ENCODE data around the gene PCDHGB2. TPM values are rescaled to one million over a fixed set of nuclear protein-coding genes. Genes with fewer than 3 reads are reported as not detected.
"Not testable (repeated sequence)": the region's sequence is repeated elsewhere in the genome, so short reads cannot be mapped to it uniquely, and the experiment has no call there.

The PCDHGB2 gene
- total RNA-seq, 1 donor from 2014 or later, result 8.9 TPM

DNA sequence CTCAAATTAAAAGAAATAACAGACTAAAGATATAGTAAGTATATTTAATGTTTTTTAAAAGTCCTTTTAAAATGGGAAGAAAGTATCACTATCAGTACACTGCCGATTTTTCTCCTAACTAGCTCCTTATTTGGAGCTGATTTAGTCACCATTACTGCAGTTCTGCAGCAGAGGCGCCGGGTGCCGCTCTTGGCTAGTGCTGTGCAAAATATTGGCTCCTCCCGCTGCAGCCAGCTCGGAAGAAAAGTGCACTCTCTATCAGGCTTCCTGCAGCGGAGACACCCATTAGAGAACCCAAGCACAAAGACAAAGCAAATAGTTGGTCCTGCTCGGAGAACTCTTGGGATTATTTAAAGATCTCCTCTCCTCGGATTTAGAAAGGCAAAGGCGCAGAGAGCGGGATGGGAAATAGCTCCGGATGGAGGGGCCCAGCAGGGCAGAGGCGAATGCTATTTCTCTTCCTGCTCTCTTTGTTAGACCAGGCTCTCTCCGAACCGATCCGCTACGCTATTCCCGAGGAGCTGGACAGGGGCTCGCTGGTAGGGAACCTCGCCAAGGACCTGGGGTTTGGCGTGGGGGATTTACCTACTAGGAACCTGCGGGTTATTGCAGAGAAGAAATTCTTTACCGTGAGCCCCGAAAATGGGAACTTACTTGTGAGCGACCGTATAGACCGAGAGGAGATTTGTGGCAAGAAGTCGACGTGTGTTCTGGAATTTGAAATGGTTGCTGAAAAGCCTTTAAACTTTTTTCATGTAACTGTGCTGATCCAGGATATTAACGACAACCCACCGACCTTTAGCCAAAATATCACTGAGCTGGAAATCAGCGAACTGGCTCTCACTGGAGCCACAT is 10.4 kb downstream of the PCDHGB2 start, which contains the start of gene PCDHGB3:
PCDHGB3 (plus strand) TSS at position 249 of the 855 bp plus-strand sequence; CDS start at position 402, 153 bp downstream.
- Mint-ChIP-seq H3K4me1 (ENCODE audit: low read depth, unreplicated experiment) (no peaks in the 10 kb centered on the region), H3K27me3 (ENCODE audit: unreplicated experiment) (no peaks in the 10 kb centered on the region), H3K9me3 (ENCODE audit: unreplicated experiment) (peaks cover 22% of the 10 kb centered on the region), H3K36me3 (ENCODE audit: unreplicated experiment) (peaks cover 51% of the 10 kb centered on the region), H3K4me3 (ENCODE audit: unreplicated experiment) (no peak within 1 kb of the TSS), H3K27ac (ENCODE audit: unreplicated experiment) (no peak within 1 kb of the TSS)
- DNase-seq, result no peak
- TF ChIP-seq, protein P1, sequence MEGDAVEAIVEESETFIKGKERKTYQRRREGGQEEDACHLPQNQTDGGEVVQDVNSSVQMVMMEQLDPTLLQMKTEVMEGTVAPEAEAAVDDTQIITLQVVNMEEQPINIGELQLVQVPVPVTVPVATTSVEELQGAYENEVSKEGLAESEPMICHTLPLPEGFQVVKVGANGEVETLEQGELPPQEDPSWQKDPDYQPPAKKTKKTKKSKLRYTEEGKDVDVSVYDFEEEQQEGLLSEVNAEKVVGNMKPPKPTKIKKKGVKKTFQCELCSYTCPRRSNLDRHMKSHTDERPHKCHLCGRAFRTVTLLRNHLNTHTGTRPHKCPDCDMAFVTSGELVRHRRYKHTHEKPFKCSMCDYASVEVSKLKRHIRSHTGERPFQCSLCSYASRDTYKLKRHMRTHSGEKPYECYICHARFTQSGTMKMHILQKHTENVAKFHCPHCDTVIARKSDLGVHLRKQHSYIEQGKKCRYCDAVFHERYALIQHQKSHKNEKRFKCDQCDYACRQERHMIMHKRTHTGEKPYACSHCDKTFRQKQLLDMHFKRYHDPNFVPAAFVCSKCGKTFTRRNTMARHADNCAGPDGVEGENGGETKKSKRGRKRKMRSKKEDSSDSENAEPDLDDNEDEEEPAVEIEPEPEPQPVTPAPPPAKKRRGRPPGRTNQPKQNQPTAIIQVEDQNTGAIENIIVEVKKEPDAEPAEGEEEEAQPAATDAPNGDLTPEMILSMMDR (IDR thresholded peaks at IDR 0.05; ENCODE audit: partially characterized antibody, unreplicated experiment), result no peak

DNA sequence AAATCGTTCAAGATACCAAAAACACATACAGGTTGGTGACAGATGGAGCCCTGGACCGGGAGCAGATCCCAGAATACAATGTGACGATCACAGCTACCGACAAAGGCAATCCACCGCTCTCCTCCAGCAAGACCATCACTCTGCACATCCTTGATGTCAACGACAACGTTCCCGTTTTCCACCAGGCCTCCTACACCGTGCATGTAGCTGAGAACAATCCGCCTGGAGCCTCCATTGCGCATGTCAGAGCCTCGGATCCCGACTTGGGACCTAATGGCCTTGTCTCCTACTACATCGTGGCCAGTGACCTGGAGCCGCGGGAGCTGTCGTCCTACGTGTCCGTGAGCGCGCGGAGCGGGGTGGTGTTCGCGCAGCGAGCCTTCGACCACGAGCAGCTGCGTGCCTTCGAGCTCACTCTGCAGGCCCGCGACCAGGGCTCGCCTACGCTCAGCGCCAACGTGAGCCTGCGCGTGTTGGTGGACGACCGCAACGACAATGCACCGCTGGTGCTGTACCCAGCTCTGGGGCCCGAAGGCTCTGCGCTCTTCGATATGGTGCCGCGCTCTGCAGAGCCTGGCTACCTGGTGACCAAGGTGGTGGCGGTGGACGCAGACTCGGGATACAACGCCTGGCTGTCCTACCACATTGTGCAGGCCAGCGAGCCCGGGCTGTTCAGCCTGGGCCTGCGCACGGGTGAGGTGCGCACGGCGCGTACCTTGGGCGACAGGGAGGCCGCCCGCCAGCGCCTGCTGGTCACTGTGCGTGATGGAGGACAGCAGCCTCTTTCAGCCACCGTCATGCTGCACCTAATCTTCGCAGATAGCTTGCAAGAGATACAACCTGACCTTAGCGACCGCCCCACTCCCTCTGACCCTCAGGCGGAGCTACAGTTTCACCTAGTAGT is 12.0 kb downstream of the PCDHGB2 start:
- peaks cover 18% of the 10 kb centered on the region for H3K9me3 Mint-ChIP-seq (ENCODE audit: unreplicated experiment)
- no peaks in the 10 kb centered on the region for H3K4me1 Mint-ChIP-seq (ENCODE audit: low read depth, unreplicated experiment)
- H3K27me3 Mint-ChIP-seq (ENCODE audit: unreplicated experiment), result no peaks in the 10 kb centered on the region
- no peak overlapping the region for H3K4me3 Mint-ChIP-seq (ENCODE audit: unreplicated experiment)
- DNase-seq, result no peak
- TF ChIP-seq, protein P1 (IDR thresholded peaks at IDR 0.05; ENCODE audit: partially characterized antibody, unreplicated experiment), result no peak
- peaks cover 53% of the 10 kb centered on the region for H3K36me3 Mint-ChIP-seq (ENCODE audit: unreplicated experiment)
- no peak overlapping the region for H3K27ac Mint-ChIP-seq (ENCODE audit: unreplicated experiment)

GRCh38 chr5:141373673-141374317 is 14.0 kb downstream of the PCDHGB2 start, which contains the start of gene PCDHGA6:
Gene PCDHGA6 (plus strand): TSS chr5:141373891. CDS start chr5:141374084, 193 bp downstream.
- no peaks in the 10 kb centered on the region for H3K27me3 Mint-ChIP-seq (ENCODE audit: unreplicated experiment)
- H3K36me3 Mint-ChIP-seq (ENCODE audit: unreplicated experiment), result peaks cover 55% of the 10 kb centered on the region
- H3K9me3 Mint-ChIP-seq (ENCODE audit: unreplicated experiment), result peaks cover 21% of the 10 kb centered on the region
- TF ChIP-seq, protein P1 (IDR thresholded peaks at IDR 0.05; ENCODE audit: partially characterized antibody, unreplicated experiment), result no peak
- DNase-seq, result no peak
- no peaks in the 10 kb centered on the region for H3K4me1 Mint-ChIP-seq (ENCODE audit: low read depth, unreplicated experiment)
- peak within 1 kb of the TSS; percentile 25 for H3K4me3 Mint-ChIP-seq (ENCODE audit: unreplicated experiment)
- no peak within 1 kb of the TSS for H3K27ac Mint-ChIP-seq (ENCODE audit: unreplicated experiment)

- H3K4me1 Mint-ChIP-seq (ENCODE audit: low read depth, unreplicated experiment), result no peaks in the 10 kb centered on the region
- peaks cover 55% of the 10 kb centered on the region for H3K36me3 Mint-ChIP-seq (ENCODE audit: unreplicated experiment)
- H3K9me3 Mint-ChIP-seq (ENCODE audit: unreplicated experiment), result peaks cover 21% of the 10 kb centered on the region
Observed at GRCh38 chr5:141374627-141375026, 14.8 kb downstream of the PCDHGB2 start.

GRCh38 chr5:141375444-141376155 is 15.8 kb downstream of the PCDHGB2 start:
- not testable (repeated sequence) for H3K27me3 Mint-ChIP-seq (ENCODE audit: unreplicated experiment); DNase-seq; H3K4me3 Mint-ChIP-seq (ENCODE audit: unreplicated experiment); H3K27ac Mint-ChIP-seq (ENCODE audit: unreplicated experiment); H3K4me1 Mint-ChIP-seq (ENCODE audit: low read depth, unreplicated experiment)
- Mint-ChIP-seq H3K9me3 (ENCODE audit: unreplicated experiment) (peaks cover 18% of the 10 kb centered on the region), H3K36me3 (ENCODE audit: unreplicated experiment) (peaks cover 46% of the 10 kb centered on the region)

More at GRCh38 chr5:141374627-141375026, 14.8 kb downstream of the PCDHGB2 start:
- Mint-ChIP-seq H3K27me3 (ENCODE audit: unreplicated experiment) (no peaks in the 10 kb centered on the region), H3K4me3 (ENCODE audit: unreplicated experiment) (no peak overlapping the region), H3K27ac (ENCODE audit: unreplicated experiment) (no peak overlapping the region)
- no peak for DNase-seq
- TF ChIP-seq, protein P1 (IDR thresholded peaks at IDR 0.05; ENCODE audit: partially characterized antibody, unreplicated experiment), result no peak

Data from glutamatergic neuron (in vitro differentiated cells).